CD8-positive, alpha-beta memory T cell (primary cell): ENCODE data around the gene SLC2A5. TPM values are rescaled to one million over a fixed set of nuclear protein-coding genes. Genes with fewer than 3 reads are reported as not detected.

Experiments used
- CTCF ChIA-PET: fragments of 350-600 bp; sonication (Branson Sonifier 250); formaldehyde crosslinking; loops from one replicate; lab custom pipeline; 2021; ENCODE audit warnings: antibody characterized with exemption; lab: Charles Lee
- POLR2A ChIA-PET: fragments of 350-600 bp; sonication (Branson Sonifier 250); formaldehyde crosslinking; loops from one replicate; lab custom pipeline; 2021; ENCODE audit warnings: antibody characterized with exemption; lab: Charles Lee
- DNase-seq, 5 donors: peaks; one replicate each; pipeline versions ENCODE4 v3.0.0 to v3.0.0-alpha.2; 2020 to 2022; ENCODE audit warnings: mixed read lengths in 1 of 5
- H3K27ac ChIP-seq: one replicate; pipeline ENCODE4 v1.7.0; 2013; ENCODE audit warnings: low read depth, mild to moderate bottlenecking, low read length, moderate library complexity
- H3K27me3 ChIP-seq: 2 replicates; pipeline ENCODE4 v1.7.0; 2013; ENCODE audit warnings: low read length, mild to moderate bottlenecking; ENCODE audit not compliant: insufficient read depth, poor library complexity, severe bottlenecking
- H3K36me3 ChIP-seq: 2 replicates; pipeline ENCODE4 v1.7.0; 2013; ENCODE audit warnings: mild to moderate bottlenecking, low read length, moderate library complexity; ENCODE audit not compliant: insufficient read depth
- H3K4me1 ChIP-seq: 2 replicates; pipeline ENCODE4 v1.7.0; 2013; ENCODE audit warnings: mild to moderate bottlenecking, low read length, moderate library complexity; ENCODE audit not compliant: insufficient read depth
- H3K4me3 ChIP-seq: 2 replicates; pipeline ENCODE4 v1.7.0; 2013; ENCODE audit warnings: mild to moderate bottlenecking, low read length
- H3K9me3 ChIP-seq: 2 replicates; pipeline ENCODE4 v1.7.0; 2013; ENCODE audit warnings: mild to moderate bottlenecking, low read length
- H3K27ac Mint-ChIP-seq, 8 donors: one replicate each; pipeline ENCODE4 v1.8.0; 2020 to 2021; ENCODE audit warnings: mixed read lengths in 8 of 8, mild to moderate bottlenecking in 6 of 8, inconsistent platforms in 3 of 8, moderate library complexity in 3 of 8
- H3K27me3 Mint-ChIP-seq, 2 donors: one replicate each; pipeline ENCODE4 v1.8.0; 2020 to 2021; ENCODE audit warnings: mixed read lengths in 2 of 2, mild to moderate bottlenecking in 1 of 2, moderate library complexity in 1 of 2
- H3K36me3 Mint-ChIP-seq, 3 donors: one replicate each; pipeline ENCODE4 v1.8.0; 2020 to 2021; ENCODE audit warnings: mixed read lengths in 3 of 3, inconsistent platforms in 1 of 3, mild to moderate bottlenecking in 1 of 3
- H3K4me1 Mint-ChIP-seq, 3 donors: one replicate each; pipeline ENCODE4 v1.8.0; 2020 to 2021; ENCODE audit warnings: mixed read lengths in 3 of 3, inconsistent platforms in 1 of 3, mild to moderate bottlenecking in 1 of 3
- H3K4me3 Mint-ChIP-seq, 7 donors: one replicate each; pipeline ENCODE4 v1.8.0; 2020 to 2021; ENCODE audit warnings: mixed read lengths in 7 of 7, mild to moderate bottlenecking in 6 of 7, moderate library complexity in 4 of 7, inconsistent platforms in 2 of 7
- H3K9me3 Mint-ChIP-seq, 5 donors: one replicate each; pipeline ENCODE4 v1.8.0; 2020 to 2022; ENCODE audit warnings: mixed read lengths in 5 of 5, mild to moderate bottlenecking in 3 of 5, moderate library complexity in 2 of 5, inconsistent platforms in 1 of 5
- polyA plus RNA-seq: library from polyadenylated mRNA; unstranded; fragments of 300-500 nt; fragmentation: Illumina TruSeq; gene quantifications from one replicate; pipeline ENCODE4 v1.2.3, GENCODE V29; 2021
- total RNA-seq, 2 experiments: library from RNA; stranded (reverse); gene quantifications; one replicate each; pipeline ENCODE4 v1.2.3, GENCODE V29; 2021

Gene SLC2A5
- total RNA-seq (not detected), polyA plus RNA-seq (not detected)

GRCh38 chr1:9069326-9070100 is at the start of gene SLC2A5:
TSS of gene SLC2A5 (minus strand) at chr1:9069635. CDS start at chr1:9069536, 99 bp downstream.
- POLR2A ChIA-PET, result no interaction called here
- Mint-ChIP-seq H3K4me1 (no peaks in the 10 kb centered on the region), H3K27me3 (peaks cover 10 to 31% of the 10 kb centered on the region in 2 donors), H3K36me3 (no peaks in the 10 kb centered on the region), H3K9me3 (peaks cover 0 to 2% (median 0%) of the 10 kb centered on the region in 5 donors), H3K27ac (peak within 1 kb of the TSS in 3 of 8 donors; percentile 7 to 52 (median 35)), H3K4me3 (no peak within 1 kb of the TSS)
- no peaks in the 10 kb centered on the region for H3K9me3 ChIP-seq
- no peak within 1 kb of the TSS for H3K27ac ChIP-seq
- no peaks in the 10 kb centered on the region for H3K4me1 ChIP-seq
- CTCF ChIA-PET, result no interaction called here
- peaks cover 3% of the 10 kb centered on the region for H3K27me3 ChIP-seq
- H3K4me3 ChIP-seq, result no peak within 1 kb of the TSS
- no peaks in the 10 kb centered on the region for H3K36me3 ChIP-seq
- no peak for DNase-seq

GRCh38 chr1:9118186-9118585 is 48.8 kb upstream of the SLC2A5 start:
- Mint-ChIP-seq H3K4me3 (no peak overlapping the region), H3K27ac (peak overlapping the region in 3 of 8 donors; percentile 57 to 73 (median 61)), H3K4me1 (peaks cover 11 to 26% (median 21%) of the 10 kb centered on the region in 3 donors), H3K27me3 (no peaks in the 10 kb centered on the region), H3K9me3 (no peaks in the 10 kb centered on the region), H3K36me3 (peaks cover 0 to 4% (median 0%) of the 10 kb centered on the region in 3 donors)
- no peaks in the 10 kb centered on the region for H3K27me3 ChIP-seq
- ChIA-PET POLR2A (no interaction called here), CTCF (interaction anchor here (0.6 kb wide), 1 partner anchor 53 kb away, joined by 4 read pairs; no protein-coding TSS in a partner anchor)
- DNase-seq, result no peak
- H3K4me3 ChIP-seq, result no peak overlapping the region
- no peaks in the 10 kb centered on the region for H3K9me3 ChIP-seq
- H3K27ac ChIP-seq, result no peak overlapping the region
- H3K36me3 ChIP-seq, result no peaks in the 10 kb centered on the region
- peaks cover 12% of the 10 kb centered on the region for H3K4me1 ChIP-seq

GRCh38 chr1:9115351-9116205 is 46.1 kb upstream of the SLC2A5 start:
- H3K36me3 ChIP-seq, result no peaks in the 10 kb centered on the region

GRCh38 chr1:9112961-9113880 is 43.8 kb upstream of the SLC2A5 start:
- no peaks in the 10 kb centered on the region for H3K36me3 ChIP-seq
- no peaks in the 10 kb centered on the region for H3K9me3 ChIP-seq
- H3K27ac Mint-ChIP-seq, result peak overlapping the region in 1 of 8 donors; percentile 9
- H3K27me3 ChIP-seq, result no peaks in the 10 kb centered on the region
- H3K27me3 Mint-ChIP-seq, result no peaks in the 10 kb centered on the region
- no peak for DNase-seq
- no peak overlapping the region for H3K27ac ChIP-seq
- H3K9me3 Mint-ChIP-seq, result no peaks in the 10 kb centered on the region
- H3K36me3 Mint-ChIP-seq, result peaks cover 0 to 6% (median 2%) of the 10 kb centered on the region in 3 donors
- H3K4me3 Mint-ChIP-seq, result no peak overlapping the region
- POLR2A ChIA-PET, result no interaction called here
- no peaks in the 10 kb centered on the region for H3K4me1 ChIP-seq
- CTCF ChIA-PET, result interaction anchor here (1.4 kb wide), 1 partner anchor 121 kb away, joined by 4 read pairs; the partner anchor contains the start of gene H6PD
- peaks cover 3 to 8% (median 5%) of the 10 kb centered on the region in 3 donors for H3K4me1 Mint-ChIP-seq
- no peak overlapping the region for H3K4me3 ChIP-seq

More at GRCh38 chr1:9115351-9116205, 46.1 kb upstream of the SLC2A5 start:
- no peak overlapping the region for H3K27ac ChIP-seq
- H3K4me1 ChIP-seq, result no peaks in the 10 kb centered on the region
- no peaks in the 10 kb centered on the region for H3K9me3 ChIP-seq
- H3K4me3 ChIP-seq, result no peak overlapping the region
- H3K4me1 Mint-ChIP-seq, result peaks cover 3 to 12% (median 9%) of the 10 kb centered on the region in 3 donors
- H3K27me3 ChIP-seq, result no peaks in the 10 kb centered on the region
- H3K27ac Mint-ChIP-seq, result peak overlapping the region in 3 of 8 donors; percentile 45 to 69 (median 51)
- H3K4me3 Mint-ChIP-seq, result no peak overlapping the region
- no peak for DNase-seq
- H3K36me3 Mint-ChIP-seq, result peaks cover 0 to 4% (median 0%) of the 10 kb centered on the region in 3 donors
- H3K27me3 Mint-ChIP-seq, result no peaks in the 10 kb centered on the region
- H3K9me3 Mint-ChIP-seq, result no peaks in the 10 kb centered on the region
- ChIA-PET POLR2A (no interaction called here), CTCF (no interaction called here)

GRCh38 chr1:9111957-9112356 is 42.5 kb upstream of the SLC2A5 start:
- Histone ChIP-seq H3K4me1 (no peaks in the 10 kb centered on the region), H3K4me3 (no peak overlapping the region), H3K9me3 (no peaks in the 10 kb centered on the region), H3K36me3 (no peaks in the 10 kb centered on the region), H3K27ac (no peak overlapping the region), H3K27me3 (no peaks in the 10 kb centered on the region)
- Mint-ChIP-seq H3K27ac (no peak overlapping the region), H3K4me3 (no peak overlapping the region), H3K27me3 (no peaks in the 10 kb centered on the region), H3K9me3 (no peaks in the 10 kb centered on the region), H3K4me1 (peaks cover 2 to 5% (median 3%) of the 10 kb centered on the region in 3 donors), H3K36me3 (peaks cover 0 to 6% (median 3%) of the 10 kb centered on the region in 3 donors)
- ChIA-PET POLR2A (no interaction called here), CTCF (interaction anchor here (1.0 to 4.2 kb wide), 8 partner anchors 9 to 379 kb away, joined by 3 to 21 read pairs (median 5); partner anchors contain the start of gene H6PD)
- DNase-seq, result no peak

- ChIA-PET CTCF (interaction anchor here (1.0 to 4.2 kb wide), 15 partner anchors 9 to 379 kb away, joined by 3 to 21 read pairs (median 5); partner anchors contain the start of gene H6PD), POLR2A (no interaction called here)
- DNase-seq, result no peak
- H3K9me3 Mint-ChIP-seq, result no peaks in the 10 kb centered on the region
- H3K27ac Mint-ChIP-seq, result no peak overlapping the region
- Histone ChIP-seq H3K4me3 (no peak overlapping the region), H3K9me3 (no peaks in the 10 kb centered on the region), H3K27me3 (no peaks in the 10 kb centered on the region), H3K36me3 (no peaks in the 10 kb centered on the region), H3K4me1 (no peaks in the 10 kb centered on the region), H3K27ac (no peak overlapping the region)
- peaks cover 0 to 5% (median 3%) of the 10 kb centered on the region in 3 donors for H3K4me1 Mint-ChIP-seq
- no peaks in the 10 kb centered on the region for H3K27me3 Mint-ChIP-seq
- H3K4me3 Mint-ChIP-seq, result no peak overlapping the region
- peaks cover 0 to 9% (median 4%) of the 10 kb centered on the region in 3 donors for H3K36me3 Mint-ChIP-seq
Observed at GRCh38 chr1:9111357-9111691, 41.9 kb upstream of the SLC2A5 start.

GRCh38 chr1:9110669-9111356 is 41.4 kb upstream of the SLC2A5 start:
- Mint-ChIP-seq H3K4me1 (peaks cover 0 to 5% (median 3%) of the 10 kb centered on the region in 3 donors), H3K27me3 (no peaks in the 10 kb centered on the region), H3K4me3 (no peak overlapping the region), H3K36me3 (peaks cover 0 to 12% (median 6%) of the 10 kb centered on the region in 3 donors), H3K27ac (peak overlapping the region in 1 of 8 donors; percentile 57), H3K9me3 (no peaks in the 10 kb centered on the region)
- Histone ChIP-seq H3K27ac (no peak overlapping the region), H3K9me3 (no peaks in the 10 kb centered on the region), H3K27me3 (no peaks in the 10 kb centered on the region), H3K4me1 (no peaks in the 10 kb centered on the region), H3K36me3 (no peaks in the 10 kb centered on the region), H3K4me3 (no peak overlapping the region)
- peak; percentile 64 to 87 (median 70) for DNase-seq
- ChIA-PET CTCF (interaction anchor here (0.6 to 4.2 kb wide), 16 partner anchors 9 to 380 kb away, joined by 3 to 21 read pairs (median 5); no protein-coding TSS in a partner anchor), POLR2A (no interaction called here)
